Astrocyte of the cerebellum (primary cell): ENCODE results near the gene CXXC5.
"Not testable (repeated sequence)": the region's sequence is repeated elsewhere in the genome, so short reads cannot be mapped to it uniquely, and the experiment has no call there.

Experiments
- DNase-seq: peaks from one replicate; pipeline ENCODE4 v3.0.0-alpha.2; 2011; ENCODE audit warnings: low read depth
- H3K4me3 ChIP-seq: 2 replicates; pipeline ENCODE4 v1.5.1; 2011; ENCODE audit warnings: mild to moderate bottlenecking, low read depth, low read length, moderate library complexity
- CTCF ChIP-seq: IDR thresholded peaks from 2 replicates; pipeline ENCODE4 v1.5.1; 2012; ENCODE audit warnings: low read length, low read depth, moderate library complexity, mild to moderate bottlenecking; ENCODE audit errors: missing control alignments
- in situ Hi-C: cut with HindIII; loops from 2 replicates; pipeline ENCODE4 v1.10.0; 2017; ENCODE audit warnings: low sequenced_read_pairs

The CXXC5 gene

GRCh38 chr5:139723986-139724587 is 75.9 kb downstream of the CXXC5 start:
- no peak overlapping the region for H3K4me3 ChIP-seq
- in situ Hi-C loops, result no loop called here
- no peak for DNase-seq
- TF ChIP-seq CTCF, result no peak

- TF ChIP-seq CTCF, result no peak
- DNase-seq, result no peak
- no peak overlapping the region for H3K4me3 ChIP-seq
- in situ Hi-C loops, result no loop called here
These were observed 77.1 kb downstream of the CXXC5 start for GRCh38 chr5:139725073-139725830.

- no peak overlapping the region for H3K4me3 ChIP-seq
- DNase-seq, result no peak
- no peak for TF ChIP-seq CTCF
- in situ Hi-C loops, result no loop called here
These were observed 78.1 kb downstream of the CXXC5 start for GRCh38 chr5:139726248-139726647.

- DNase-seq, in situ Hi-C loops, H3K4me3 ChIP-seq: not testable (repeated sequence)
These were observed 79.5 kb downstream of the CXXC5 start for GRCh38 chr5:139727615-139728014.

- H3K4me3 ChIP-seq, result no peak overlapping the region
- in situ Hi-C loops, result no loop called here
- no peak for TF ChIP-seq CTCF
- DNase-seq, result no peak
These were observed 83.1 kb downstream of the CXXC5 start for GRCh38 chr5:139731281-139731680.

GRCh38 chr5:139732019-139732418 is 83.9 kb downstream of the CXXC5 start:
- no peak for TF ChIP-seq CTCF
- H3K4me3 ChIP-seq, result no peak overlapping the region
- no peak for DNase-seq
- in situ Hi-C loops, result no loop called here

GRCh38 chr5:139733010-139733688 is 85.0 kb downstream of the CXXC5 start:
- TF ChIP-seq CTCF, result no peak
- H3K4me3 ChIP-seq, result no peak overlapping the region
- no peak for DNase-seq
- in situ Hi-C loops, result no loop called here
